ENCODE data around the gene MPP2.

The MPP2 gene

GRCh38 chr17:43952351-43952723 is 45.0 kb upstream of the MPP2 start:
- Histone ChIP-seq H3K27ac (ENCODE audit: poor library complexity, severe bottlenecking) (no peak overlapping the region), H3K4me3 (ENCODE audit: severe bottlenecking) (no peak overlapping the region), H3K4me1 (ENCODE audit: insufficient read depth, poor library complexity, severe bottlenecking) (no peaks in the 10 kb centered on the region)

GRCh38 chr17:43951750-43952149 is 44.4 kb upstream of the MPP2 start:
- DNase-seq (ENCODE audit: low spot score) (no peak), ATAC-seq (ENCODE audit: low read depth) (no peak)
- H3K27ac ChIP-seq (ENCODE audit: poor library complexity, severe bottlenecking) = no peak overlapping the region
- no peak for TF ChIP-seq CTCF (IDR thresholded peaks at IDR 0.05; ENCODE audit: poor library complexity, severe bottlenecking)
- H3K9me3 ChIP-seq (ENCODE audit: severe bottlenecking) = no peaks in the 10 kb centered on the region
- H3K36me3 ChIP-seq (ENCODE audit: low read depth) = no peaks in the 10 kb centered on the region
- no peak overlapping the region for H3K4me3 ChIP-seq (ENCODE audit: severe bottlenecking)
- peaks cover 32% of the 10 kb centered on the region for H3K27me3 ChIP-seq (ENCODE audit: insufficient read depth, poor library complexity, severe bottlenecking)
- H3K4me1 ChIP-seq (ENCODE audit: insufficient read depth, poor library complexity, severe bottlenecking) = no peaks in the 10 kb centered on the region

More at GRCh38 chr17:43952351-43952723, 45.0 kb upstream of the MPP2 start:
- H3K9me3 ChIP-seq (ENCODE audit: severe bottlenecking) = no peaks in the 10 kb centered on the region
- H3K36me3 ChIP-seq (ENCODE audit: low read depth) = no peaks in the 10 kb centered on the region
- no peak for DNase-seq (ENCODE audit: low spot score)
- H3K27me3 ChIP-seq (ENCODE audit: insufficient read depth, poor library complexity, severe bottlenecking) = peaks cover 32% of the 10 kb centered on the region
- no peak for ATAC-seq (ENCODE audit: low read depth)
- no peak for TF ChIP-seq CTCF (IDR thresholded peaks at IDR 0.05; ENCODE audit: poor library complexity, severe bottlenecking)

GRCh38 chr17:43950554-43950953 is 43.2 kb upstream of the MPP2 start:
- no peaks in the 10 kb centered on the region for H3K36me3 ChIP-seq (ENCODE audit: low read depth)
- ATAC-seq (ENCODE audit: low read depth) = no peak
- no peak overlapping the region for H3K27ac ChIP-seq (ENCODE audit: poor library complexity, severe bottlenecking)
- no peak for DNase-seq (ENCODE audit: low spot score)
- H3K27me3 ChIP-seq (ENCODE audit: insufficient read depth, poor library complexity, severe bottlenecking) = peaks cover 32% of the 10 kb centered on the region
- no peaks in the 10 kb centered on the region for H3K4me1 ChIP-seq (ENCODE audit: insufficient read depth, poor library complexity, severe bottlenecking)
- no peak for TF ChIP-seq CTCF (IDR thresholded peaks at IDR 0.05; ENCODE audit: poor library complexity, severe bottlenecking)
- H3K4me3 ChIP-seq (ENCODE audit: severe bottlenecking) = no peak overlapping the region
- no peaks in the 10 kb centered on the region for H3K9me3 ChIP-seq (ENCODE audit: severe bottlenecking)

DNA sequence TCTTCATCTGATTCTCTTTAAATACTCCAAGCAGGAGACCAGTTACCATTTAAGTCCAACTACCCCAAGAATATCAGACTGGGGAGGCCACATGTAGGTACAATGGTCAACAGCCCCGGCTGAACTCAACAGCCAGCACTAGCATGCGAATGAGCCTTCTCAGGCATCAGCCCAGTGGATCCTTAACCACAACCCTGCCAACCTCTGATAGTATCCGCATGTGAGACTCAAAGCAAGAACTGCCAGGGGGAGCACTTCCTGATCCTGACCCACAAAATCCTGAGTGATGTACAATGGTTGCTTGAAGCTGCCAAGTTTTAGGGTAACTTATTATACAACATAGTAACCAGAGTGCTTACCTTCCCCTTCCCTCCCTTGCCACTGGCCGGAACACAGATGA is 42.4 kb upstream of the MPP2 start:
- DNase-seq (ENCODE audit: low spot score) (no peak), ATAC-seq (ENCODE audit: low read depth) (no peak; the same call in 2 of the 3 replicates)
- peaks cover 32% of the 10 kb centered on the region for H3K27me3 ChIP-seq (ENCODE audit: insufficient read depth, poor library complexity, severe bottlenecking)
- no peaks in the 10 kb centered on the region for H3K9me3 ChIP-seq (ENCODE audit: severe bottlenecking)
- no peaks in the 10 kb centered on the region for H3K4me1 ChIP-seq (ENCODE audit: insufficient read depth, poor library complexity, severe bottlenecking)
- no peaks in the 10 kb centered on the region for H3K36me3 ChIP-seq (ENCODE audit: low read depth)
- no peak for TF ChIP-seq CTCF (IDR thresholded peaks at IDR 0.05; ENCODE audit: poor library complexity, severe bottlenecking)
- H3K27ac ChIP-seq (ENCODE audit: poor library complexity, severe bottlenecking) = no peak overlapping the region
- no peak overlapping the region for H3K4me3 ChIP-seq (ENCODE audit: severe bottlenecking)

DNA sequence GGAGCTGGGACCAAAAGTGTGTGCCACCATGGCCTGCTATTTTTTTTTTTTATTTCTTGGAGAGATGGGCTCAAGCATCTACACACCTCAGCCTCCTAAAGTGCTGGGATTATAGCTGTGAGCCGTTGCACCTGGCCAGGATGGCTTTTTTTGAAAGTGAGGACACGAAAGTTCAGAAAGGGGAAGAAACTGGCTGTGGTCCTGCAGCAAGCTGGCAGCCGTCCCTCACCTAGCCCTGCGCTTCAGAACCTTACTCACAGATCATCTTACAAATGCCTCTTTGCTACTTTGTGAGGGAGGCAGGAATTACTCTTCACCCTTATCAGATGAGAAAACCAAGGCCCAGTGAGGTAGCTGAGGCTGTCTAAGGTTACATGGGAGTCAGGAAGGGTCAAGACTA is 39.4 kb upstream of the MPP2 start:
- Histone ChIP-seq H3K9me3 (ENCODE audit: severe bottlenecking) (no peaks in the 10 kb centered on the region), H3K4me1 (ENCODE audit: insufficient read depth, poor library complexity, severe bottlenecking) (no peaks in the 10 kb centered on the region), H3K27ac (ENCODE audit: poor library complexity, severe bottlenecking) (no peak overlapping the region), H3K4me3 (ENCODE audit: severe bottlenecking) (no peak overlapping the region), H3K36me3 (ENCODE audit: low read depth) (no peaks in the 10 kb centered on the region), H3K27me3 (ENCODE audit: insufficient read depth, poor library complexity, severe bottlenecking) (peaks cover 4% of the 10 kb centered on the region)
- ATAC-seq (ENCODE audit: low read depth) (no peak), DNase-seq (ENCODE audit: low spot score) (no peak)
- TF ChIP-seq CTCF (IDR thresholded peaks at IDR 0.05; ENCODE audit: poor library complexity, severe bottlenecking) = no peak

Measured in RWPE2 (cell line).